H1 (cell line): Measurements from ENCODE around the gene RCBTB1. TPM values are rescaled to one million over a fixed set of nuclear protein-coding genes. Genes with fewer than 3 reads are reported as not detected.

ENCODE experiments used
- CTCF ChIA-PET: fragments of 300-600 bp; sonication (Branson Sonifier 250); formaldehyde crosslinking; loops from one replicate; lab custom pipeline; 2021; ENCODE audit not compliant: partially characterized antibody; lab: Charles Lee
- POLR2A ChIA-PET: fragments of 300-600 bp; sonication (Branson Sonifier 250); formaldehyde crosslinking; loops from one replicate; lab custom pipeline; 2021; ENCODE audit warnings: inconsistent platforms; ENCODE audit not compliant: partially characterized antibody; lab: Charles Lee
- DNase-seq, 2 experiments: peaks; one replicate each; pipeline versions ENCODE4 v3.0.0 to v3.0.0-alpha.2; 2010 to 2022; ENCODE audit warnings: low spot score in 2 of 2, low read depth in 1 of 2, mixed read lengths in 1 of 2
- FAIRE-seq: peaks from 2 replicates; lab custom pipeline; 2011; peaks lifted over from hg19 to GRCh38; lab: Jason Lieb, UNC
- H2AFZ ChIP-seq: 2 replicates; pipeline ENCODE4 v1.8.1; 2012; ENCODE audit warnings: low read length, inconsistent platforms
- H2AK5ac ChIP-seq: 2 replicates; pipeline ENCODE4 v1.6.1; 2013; ENCODE audit warnings: low read depth, low read length
- H2BK120ac ChIP-seq: replicated peaks from 2 replicates; pipeline ENCODE3; 2013; ENCODE audit warnings: low read depth, low read length, inconsistent platforms
- H2BK12ac ChIP-seq: 2 replicates; pipeline ENCODE4 v1.6.1; 2013; ENCODE audit warnings: low read depth, low read length
- H2BK15ac ChIP-seq: 2 replicates; pipeline ENCODE4 v1.6.1; 2013; ENCODE audit warnings: low read length
- H2BK20ac ChIP-seq: 2 replicates; pipeline ENCODE4 v1.6.1; 2013; ENCODE audit warnings: low read length
- H2BK5ac ChIP-seq: 2 replicates; pipeline ENCODE4 v1.6.1; 2013; ENCODE audit warnings: low read depth, low read length
- H3K14ac ChIP-seq: 2 replicates; pipeline ENCODE4 v1.6.1; 2013; ENCODE audit warnings: inconsistent platforms; ENCODE audit not compliant: insufficient read length
- H3K18ac ChIP-seq: 2 replicates; pipeline ENCODE4 v1.6.1; 2013; ENCODE audit warnings: low read length; ENCODE audit errors: extremely low read depth
- H3K23ac ChIP-seq: 2 replicates; pipeline ENCODE4 v1.6.1; 2013; ENCODE audit warnings: inconsistent platforms; ENCODE audit not compliant: insufficient read length
- H3K23me2 ChIP-seq: 2 replicates; pipeline ENCODE4 v1.6.1; 2013; ENCODE audit warnings: low read depth, low read length
- H3K27ac ChIP-seq: 2 replicates; pipeline ENCODE4 v1.6.1; 2011; ENCODE audit warnings: low read depth, low read length, inconsistent platforms
- H3K27me3 ChIP-seq, 4 experiments: replicated peaks in 1 of 4; 1 replicate in 1 of 4; 2 replicates in 3 of 4; pipeline versions ENCODE4 v1.6.1 to v1.8.1; 2011 to 2013; ENCODE audit warnings: low read length in 3 of 4, mild to moderate bottlenecking in 3 of 4, inconsistent platforms in 2 of 4, mixed read lengths in 2 of 4, moderate library complexity in 1 of 4; ENCODE audit not compliant: control insufficient read depth in 3 of 4, insufficient read depth in 3 of 4; ENCODE audit errors: extremely low read depth in 1 of 4
- H3K36me3 ChIP-seq, 4 experiments: 2 replicates each; pipeline versions ENCODE4 v1.6.1 to v1.8.1; 2011 to 2013; ENCODE audit warnings: mild to moderate bottlenecking in 4 of 4, low read length in 3 of 4, moderate library complexity in 2 of 4, control low read depth in 1 of 4, inconsistent platforms in 1 of 4; ENCODE audit not compliant: insufficient read depth in 4 of 4, control insufficient read depth in 2 of 4
- H3K4ac ChIP-seq: replicated peaks from 2 replicates; pipeline ENCODE3; 2013; ENCODE audit warnings: low read length, low read depth, mixed read lengths, inconsistent platforms; ENCODE audit not compliant: insufficient read length
- H3K4me1 ChIP-seq, 4 experiments: replicated peaks in 1 of 4; 1 replicate in 1 of 4; 2 replicates in 3 of 4; pipeline versions ENCODE4 v1.6.1 to v1.8.1; 2011 to 2013; ENCODE audit warnings: low read length in 3 of 4, inconsistent platforms in 2 of 4, mixed read lengths in 1 of 4; ENCODE audit not compliant: insufficient read depth in 4 of 4, control insufficient read depth in 3 of 4
- H3K4me2 ChIP-seq, 2 experiments: 2 replicates each; pipeline versions ENCODE4 v1.6.1 to v1.8.1; 2011 to 2013; ENCODE audit warnings: low read depth in 2 of 2, low read length in 2 of 2, control low read depth in 1 of 2, inconsistent platforms in 1 of 2, mild to moderate bottlenecking in 1 of 2; ENCODE audit not compliant: insufficient read depth in 1 of 2
- H3K4me3 ChIP-seq, 4 experiments: fragments of 200-600, 300-600 bp in 1 of 4; sonication (generic), shearing (Covaris generic), sonication (Bioruptor Twin) in 1 of 4; 2 replicates each; pipeline versions ENCODE4 v1.5.1 to v1.8.1; 2011 to 2016; ENCODE audit warnings: low read length in 4 of 4, low read depth in 3 of 4, control low read depth in 2 of 4, inconsistent platforms in 2 of 4, mild to moderate bottlenecking in 2 of 4, mixed read lengths in 1 of 4, moderate library complexity in 1 of 4; ENCODE audit not compliant: insufficient read depth in 2 of 4; ENCODE audit errors: extremely low read depth in 1 of 4
- H3K56ac ChIP-seq: replicated peaks from 2 replicates; pipeline ENCODE3; 2013; ENCODE audit warnings: low read depth, mild to moderate bottlenecking, mixed read lengths, low read length, inconsistent platforms; ENCODE audit not compliant: insufficient read length
- H3K79me1 ChIP-seq: 2 replicates; pipeline ENCODE4 v1.6.1; 2013; ENCODE audit warnings: low read depth, low read length, control low read depth
- H3K79me2 ChIP-seq, 2 experiments: 2 replicates each; pipeline versions ENCODE4 v1.6.1 to v1.8.1; 2012 to 2013; ENCODE audit warnings: low read length in 2 of 2, mild to moderate bottlenecking in 2 of 2, inconsistent platforms in 1 of 2; ENCODE audit not compliant: insufficient read depth in 2 of 2, control insufficient read depth in 1 of 2
- H3K9ac ChIP-seq, 4 experiments: replicated peaks in 1 of 4; 1 replicate in 1 of 4; 2 replicates in 3 of 4; pipeline versions ENCODE4 v1.6.1 to v1.8.1; 2011 to 2013; ENCODE audit warnings: low read depth in 3 of 4, low read length in 3 of 4, control low read depth in 2 of 4, mild to moderate bottlenecking in 2 of 4, moderate library complexity in 2 of 4, inconsistent platforms in 1 of 4; ENCODE audit errors: extremely low read depth in 1 of 4
- H3K9me3 ChIP-seq, 2 experiments: 2 replicates each; pipeline versions ENCODE4 v1.6.1 to v1.8.1; 2012 to 2013; ENCODE audit warnings: mild to moderate bottlenecking in 2 of 2, moderate library complexity in 2 of 2, control low read depth in 1 of 2, inconsistent platforms in 1 of 2, low read depth in 1 of 2, low read length in 1 of 2, mixed read lengths in 1 of 2; ENCODE audit not compliant: insufficient read depth in 2 of 2
- H4K20me1 ChIP-seq, 2 experiments: replicated peaks in 1 of 2; 2 replicates each; pipeline versions ENCODE3 to v1.8.1; 2011 to 2013; ENCODE audit warnings: inconsistent platforms in 2 of 2, low read length in 2 of 2, mild to moderate bottlenecking in 1 of 2; ENCODE audit not compliant: insufficient read depth in 2 of 2, control insufficient read depth in 1 of 2
- H4K5ac ChIP-seq: 2 replicates; pipeline ENCODE4 v1.6.1; 2013; ENCODE audit warnings: low read length, low read depth, mixed read lengths, inconsistent platforms; ENCODE audit not compliant: insufficient read length
- H4K8ac ChIP-seq: 2 replicates; pipeline ENCODE4 v1.8.0; 2013; ENCODE audit warnings: mild to moderate bottlenecking, moderate library complexity, low read length, inconsistent platforms; ENCODE audit not compliant: insufficient read depth; ENCODE audit errors: extremely low read depth
- H4K91ac ChIP-seq: replicated peaks from 2 replicates; pipeline ENCODE3; 2013; ENCODE audit warnings: low read length, mixed read lengths, inconsistent platforms; ENCODE audit not compliant: insufficient read length
- CBX5 ChIP-seq: fragments of 300-800, 300-1000 bp; sonication (generic); IDR thresholded peaks from 2 replicates; pipeline ENCODE4 v1.7.1; 2016; ENCODE audit warnings: antibody characterized with exemption, low read length, low read depth
- KDM1A ChIP-seq: fragments of 200-600, 300-600 bp; sonication (generic); IDR thresholded peaks from 2 replicates; pipeline ENCODE4 v1.7.1; 2016; ENCODE audit warnings: mild to moderate bottlenecking, low read length, borderline replicate concordance
- SIRT6 ChIP-seq: IDR thresholded peaks from one replicate; pipeline ENCODE4 v1.7.1; 2012; ENCODE audit warnings: low read length, inconsistent platforms
- SP2 ChIP-seq: IDR thresholded peaks from 2 replicates; pipeline ENCODE4 v1.6.1; 2012; ENCODE audit warnings: mild to moderate bottlenecking, low read length, inconsistent platforms
- TEAD4 ChIP-seq: IDR thresholded peaks from 2 replicates; pipeline ENCODE4 v1.6.1; 2012; ENCODE audit warnings: low read depth, low read length, inconsistent platforms, mixed read lengths
- WGBS, 2 experiments: shearing (Covaris generic) in 1 of 2; methylation state at CpG; one replicate each; pipeline versions ENCODE4 v1.1.6 to v1.1.7; 2013 to 2015; ENCODE audit warnings: low lambda C conversion rate in 2 of 2, mixed read lengths in 2 of 2, inconsistent platforms in 1 of 2, low coverage in 1 of 2, missing lambda C conversion rate in 1 of 2; ENCODE audit not compliant: insufficient replicate concordance in 2 of 2, insufficient coverage in 1 of 2, insufficient read length in 1 of 2; ENCODE audit errors: extremely low coverage in 1 of 2, missing lambda C conversion rate in 1 of 2; 5-methylcytosine and 5-hydroxymethylcytosine counted together
- polyA plus RNA-seq, 7 experiments: library from polyadenylated mRNA; depleted of rRNA in 3 of 7; stranded (reverse) in 5 of 7; unstranded in 2 of 7; fragments of >200 nt in 5 of 7; fragments of 200-250 nt in 2 of 7; gene quantifications; 1 replicate in 5 of 7; 2 replicates in 1 of 7; 4 replicates in 1 of 7; pipeline versions ENCODE4 v1.2.1 to v1.2.3, GENCODE V29; 2011 to 2013; ENCODE audit warnings: missing spikeins in 2 of 7, mixed read lengths in 2 of 7
- total RNA-seq: library from RNA; stranded (reverse); fragmentation: NEBNext Ultra II Directional; extraction: Animal tissue kit (Norgen Biotek cat#: 25700); gene quantifications from 2 replicates; pipeline ENCODE4 v1.2.1, GENCODE V29; 2021
- TF ChIP-seq, protein P1 (sequence below): IDR thresholded peaks from 2 replicates; pipeline ENCODE4 v1.6.1; 2011; ENCODE audit warnings: low read length, improper control_type of control experiment

RCBTB1 gene
- total and polyA plus RNA-seq, 2 of the 8 experiments (the other 6 are each of a cell fraction or from before 2014, with no cell fraction given), result 13.7 to 29.8 TPM

DNA sequence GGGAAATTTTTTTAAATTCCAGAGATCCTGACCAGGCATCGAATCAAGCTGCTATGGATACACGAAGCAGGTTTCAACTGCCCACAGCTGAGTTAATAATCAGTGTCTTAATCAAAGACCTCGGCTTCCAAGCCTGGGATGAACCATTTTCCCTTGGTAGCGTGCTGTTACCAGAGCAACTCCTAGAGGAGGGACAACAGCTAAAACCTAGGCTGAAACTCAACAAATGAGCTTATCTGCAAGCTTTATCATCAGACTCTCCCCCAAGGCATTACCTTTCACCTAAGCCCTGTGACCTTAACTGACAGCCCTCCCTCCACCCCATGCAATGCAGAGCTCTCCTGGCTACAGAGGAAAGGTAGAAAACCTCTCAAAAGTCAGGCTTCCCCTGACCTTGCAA is 39.7 kb downstream of the RCBTB1 start:
- CTCF ChIA-PET, result interaction anchor here (1.1 kb wide), 1 partner anchor 52 kb away, joined by 4 read pairs; no protein-coding TSS in a partner anchor
- Histone ChIP-seq H4K91ac (no peak overlapping the region), H2BK20ac (no peak overlapping the region), H2AK5ac (no peak overlapping the region), H3K18ac (no peak overlapping the region), H3K23me2 (no peaks in the 10 kb centered on the region), H3K4me1 (no peaks in the 10 kb centered on the region), H4K5ac (no peak overlapping the region), H3K79me2 (no peaks in the 10 kb centered on the region), H2BK12ac (no peak overlapping the region), H3K9ac (no peak overlapping the region), H2AFZ (no peak overlapping the region), H2BK120ac (no peak overlapping the region), H3K4me3 (no peak overlapping the region), H3K4ac (no peak overlapping the region), H3K79me1 (no peaks in the 10 kb centered on the region), H3K14ac (no peak overlapping the region), H3K56ac (no peak overlapping the region), H3K23ac (no peak overlapping the region), H4K20me1 (peaks cover 0 to 3% of the 10 kb centered on the region in 2 experiments), H4K8ac (no peak overlapping the region), H2BK15ac (no peak overlapping the region), H2BK5ac (no peak overlapping the region), H3K4me2 (no peak overlapping the region), H3K27ac (no peak overlapping the region), H3K27me3 (no peaks in the 10 kb centered on the region), H3K9me3 (no peaks in the 10 kb centered on the region), H3K36me3 (peaks cover 2 to 35% (median 13%) of the 10 kb centered on the region in 4 experiments; a peak in 6 of 8 replicates)
- POLR2A ChIA-PET, result interaction anchor here (0.7 kb wide), 1 partner anchor 435 kb away, joined by 5 read pairs; no protein-coding TSS in a partner anchor
- FAIRE-seq, result no peak
- WGBS, 2 experiments, result 90% methylated on average over 4 of the region's 4 CpGs; no CpG with 5 or more reads in 1 of the 2 experiments
- DNase-seq, result no peak
- TF ChIP-seq SP2 (no peak), CBX5 (no peak), TEAD4 (no peak), KDM1A (no peak), SIRT6 (no peak)
- TF ChIP-seq, protein P1, sequence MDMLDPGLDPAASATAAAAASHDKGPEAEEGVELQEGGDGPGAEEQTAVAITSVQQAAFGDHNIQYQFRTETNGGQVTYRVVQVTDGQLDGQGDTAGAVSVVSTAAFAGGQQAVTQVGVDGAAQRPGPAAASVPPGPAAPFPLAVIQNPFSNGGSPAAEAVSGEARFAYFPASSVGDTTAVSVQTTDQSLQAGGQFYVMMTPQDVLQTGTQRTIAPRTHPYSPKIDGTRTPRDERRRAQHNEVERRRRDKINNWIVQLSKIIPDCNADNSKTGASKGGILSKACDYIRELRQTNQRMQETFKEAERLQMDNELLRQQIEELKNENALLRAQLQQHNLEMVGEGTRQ, result no peak
